Tibial nerve (tissue), 4 donors: ENCODE measurements around the gene ITK.

Experiments
- CTCF ChIP-seq, 5 experiments: fragments of 200-600 bp in 3 of 5; fragments of 450-650 bp in 2 of 5; sonication (generic) in 3 of 5; IDR thresholded peaks; one replicate each; pipeline ENCODE4 v1.5.1; 2016 to 2019; ENCODE audit warnings: antibody characterized with exemption in 5 of 5, mild to moderate bottlenecking in 3 of 5, moderate library complexity in 2 of 5
- EP300 ChIP-seq, 2 donors: sonication (generic); formaldehyde crosslinking; IDR thresholded peaks; one replicate each; pipeline ENCODE4 v1.6.1; 2017; ENCODE audit warnings: antibody characterized with exemption in 2 of 2, mild to moderate bottlenecking in 1 of 2
- POLR2A ChIP-seq, 2 donors: fragments of 450-650 bp; IDR thresholded peaks; one replicate each; pipeline ENCODE4 v1.6.1; 2017; ENCODE audit warnings: antibody characterized with exemption in 2 of 2, mild to moderate bottlenecking in 2 of 2, moderate library complexity in 2 of 2

DNA sequence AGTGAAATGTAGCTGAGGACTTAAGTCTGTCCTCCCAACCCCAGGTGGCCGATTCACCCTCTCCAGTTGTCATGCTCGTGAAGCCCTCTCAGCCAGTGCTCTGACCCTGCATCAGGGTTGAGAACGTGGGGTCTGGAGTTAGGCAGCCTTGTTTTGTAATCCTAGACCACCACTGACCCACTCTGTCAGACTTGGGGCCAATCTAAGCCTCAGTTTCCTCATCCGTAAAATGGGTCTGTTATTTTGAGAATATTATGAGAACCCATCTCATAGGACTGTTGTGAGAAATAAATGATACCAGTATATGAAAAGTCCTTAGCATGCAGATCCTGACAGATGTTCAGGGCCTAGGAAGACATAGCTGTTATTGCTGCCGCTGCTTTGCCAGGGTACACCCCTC, 122.4 kb downstream of the ITK start:
- TF ChIP-seq CTCF (IDR thresholded peaks at IDR 0.05) (no peak), POLR2A (IDR thresholded peaks at IDR 0.05) (no peak), EP300 (IDR thresholded peaks at IDR 0.05) (no peak)
